ENCODE data around the gene HBA1.
"Not testable (repeated sequence)": the region's sequence is repeated elsewhere in the genome, so short reads cannot be mapped to it uniquely, and the experiment has no call there.

Gene HBA1

GRCh38 chr16:162271-162991 is 14.0 kb upstream of the HBA1 start:
- no peak for TF ChIP-seq CTCF (IDR thresholded peaks at IDR 0.05; ENCODE audit: low read depth, low read length)
- no peak overlapping the region for H3K4me3 ChIP-seq (ENCODE audit: low read depth, low read length)

- not testable (repeated sequence) for H3K4me3 ChIP-seq (ENCODE audit: low read depth, low read length)
These were observed 13.3 kb upstream of the HBA1 start for GRCh38 chr16:163139-163538.

GRCh38 chr16:163696-164095 is 12.8 kb upstream of the HBA1 start:
- H3K4me3 ChIP-seq (ENCODE audit: low read depth, low read length): not testable (repeated sequence)

GRCh38 chr16:164134-164823 is 12.2 kb upstream of the HBA1 start:
- not testable (repeated sequence) for H3K4me3 ChIP-seq (ENCODE audit: low read depth, low read length)

GRCh38 chr16:164827-165538 is 11.5 kb upstream of the HBA1 start:
- TF ChIP-seq CTCF (IDR thresholded peaks at IDR 0.05; ENCODE audit: low read depth, low read length): no peak
- no peak overlapping the region for H3K4me3 ChIP-seq (ENCODE audit: low read depth, low read length)

- TF ChIP-seq CTCF (IDR thresholded peaks at IDR 0.05; ENCODE audit: low read depth, low read length): no peak
- no peak within 1 kb of the TSS for H3K4me3 ChIP-seq (ENCODE audit: low read depth, low read length)
These were observed 10.7 kb upstream of the HBA1 start, which contains the start of gene HBM for GRCh38 chr16:165539-166374. Gene HBM, plus strand, starts transcription at chr16:165978. Its CDS starts 20 bp downstream, at chr16:165998.

- H3K4me3 ChIP-seq (ENCODE audit: low read depth, low read length): no peak overlapping the region
- TF ChIP-seq CTCF (IDR thresholded peaks at IDR 0.05; ENCODE audit: low read depth, low read length): no peak
These were observed 9.9 kb upstream of the HBA1 start for GRCh38 chr16:166375-167121.

- TF ChIP-seq CTCF (IDR thresholded peaks at IDR 0.05; ENCODE audit: low read depth, low read length): no peak
- no peak overlapping the region for H3K4me3 ChIP-seq (ENCODE audit: low read depth, low read length)
These were observed 9.3 kb upstream of the HBA1 start for GRCh38 chr16:167122-167690.

All from WI38 (cell line).